HG03045 (cell line): ENCODE data around the gene SLAIN2.
"Not testable (repeated sequence)": the region's sequence is repeated elsewhere in the genome, so short reads cannot be mapped to it uniquely, and the experiment has no call there.

ENCODE experiments used
- ATAC-seq: cut with Tn5 transposase; IDR thresholded peaks from one replicate; pipeline ENCODE4 v1.9.1; 2021; ENCODE audit warnings: mild to moderate bottlenecking, moderate library complexity; ENCODE audit not compliant: unreplicated experiment

Gene SLAIN2

DNA sequence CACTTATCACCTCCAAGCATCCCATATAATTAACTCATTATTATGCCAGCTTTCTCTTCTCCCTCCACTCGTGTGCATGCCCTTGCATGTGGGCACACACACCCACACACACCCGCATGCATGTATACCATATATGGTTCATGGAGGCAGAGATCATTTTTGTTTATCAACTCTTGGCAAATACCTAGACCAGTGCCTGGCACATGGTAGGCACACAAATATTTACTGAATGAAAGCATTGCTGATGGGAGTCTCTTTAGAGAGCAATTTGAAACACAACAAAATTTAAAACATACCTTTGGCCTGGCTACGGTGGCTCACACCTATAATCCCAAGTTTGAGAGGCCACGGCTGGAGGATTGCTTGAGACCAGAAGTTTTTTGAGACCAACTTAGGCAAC lies 90.7 kb downstream of the SLAIN2 start:
- no peak for ATAC-seq

DNA sequence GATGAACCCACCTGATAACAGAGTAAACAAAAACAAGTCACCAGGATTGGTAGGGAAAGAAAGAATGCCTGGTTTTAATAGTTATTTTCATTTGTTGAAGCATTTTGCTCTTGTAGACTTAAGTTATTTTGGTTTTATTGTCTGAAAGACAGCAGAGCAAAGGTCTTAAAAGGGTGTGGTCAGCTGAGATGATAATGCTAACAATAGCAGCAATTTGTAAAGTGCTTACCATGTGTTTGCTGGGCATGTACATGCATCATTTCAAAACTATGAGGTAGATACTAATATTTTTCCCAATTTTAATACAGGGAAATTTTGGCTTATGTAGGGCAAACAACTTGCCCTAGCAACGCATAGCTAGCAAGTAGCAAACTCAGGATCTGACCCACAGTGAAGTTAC lies 95.0 kb downstream of the SLAIN2 start:
- no peak for ATAC-seq

DNA sequence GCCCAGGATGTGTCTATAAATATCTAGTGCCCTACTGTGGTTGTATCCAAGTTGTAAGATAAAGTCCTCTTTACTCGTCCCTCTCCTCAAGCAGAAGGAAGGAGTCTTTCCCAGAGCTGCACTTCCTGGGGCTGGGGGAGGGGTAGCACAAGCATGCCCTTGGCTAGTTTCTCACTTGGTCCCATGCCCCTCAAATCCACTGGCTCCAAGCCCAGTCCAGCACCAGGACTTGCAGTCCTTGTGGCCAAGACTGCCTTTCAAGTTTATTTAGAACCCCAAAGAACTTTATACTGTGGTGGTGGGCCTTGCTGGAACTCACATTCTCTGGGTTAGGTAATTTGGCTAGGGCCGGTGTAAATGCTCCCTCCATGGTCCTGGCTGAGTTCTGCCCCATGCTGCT lies 98.7 kb downstream of the SLAIN2 start:
- no peak for ATAC-seq

DNA sequence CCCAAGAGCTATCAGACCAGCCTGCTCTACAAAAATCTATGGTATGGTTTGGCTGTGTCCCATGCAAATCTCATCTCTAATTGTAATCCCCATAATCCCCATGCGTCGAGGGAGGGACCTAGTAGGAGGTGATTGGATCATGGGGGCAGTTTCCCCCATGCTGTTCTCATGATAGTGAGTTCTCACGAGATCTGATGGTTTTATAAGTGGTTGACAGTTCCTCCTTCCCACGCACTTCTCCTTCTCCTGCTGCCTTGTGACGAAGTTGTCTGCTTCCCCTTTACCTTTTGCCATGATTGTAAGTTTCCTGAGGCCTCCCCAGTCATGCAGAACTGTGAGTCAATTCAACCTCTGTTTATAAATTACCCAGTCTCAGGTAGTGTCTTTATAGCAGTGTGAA lies 99.6 kb downstream of the SLAIN2 start:
- ATAC-seq: not testable (repeated sequence)

GRCh38 chr4:48445704-48446103 lies 104.4 kb downstream of the SLAIN2 start:
- no peak for ATAC-seq

GRCh38 chr4:48446642-48447041 lies 105.3 kb downstream of the SLAIN2 start:
- ATAC-seq: no peak

GRCh38 chr4:48449151-48449550 lies 107.8 kb downstream of the SLAIN2 start:
- ATAC-seq: no peak

DNA sequence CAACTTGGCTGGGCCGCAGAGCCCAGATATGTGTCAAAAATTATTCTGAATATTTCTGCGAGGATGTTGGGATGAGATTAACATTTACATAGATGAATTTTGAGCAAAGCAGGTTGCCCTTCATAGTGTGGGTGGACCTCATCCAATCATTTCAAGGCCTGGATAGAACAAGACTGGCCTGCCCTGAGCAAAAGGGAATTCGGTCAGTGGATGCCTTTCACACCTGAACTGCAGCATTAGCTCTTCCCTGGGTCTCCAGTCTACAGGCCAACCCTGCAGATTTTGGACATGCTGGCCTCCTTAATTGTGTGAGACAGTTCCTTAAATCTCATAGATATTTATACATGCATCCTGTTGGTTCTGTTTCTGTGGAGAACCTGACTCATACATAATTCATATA lies 109.4 kb downstream of the SLAIN2 start:
- no peak for ATAC-seq

GRCh38 chr4:48451656-48452055 lies 110.3 kb downstream of the SLAIN2 start:
- not testable (repeated sequence) for ATAC-seq

- no peak for ATAC-seq
Observed at GRCh38 chr4:48454591-48454990, 113.3 kb downstream of the SLAIN2 start.

DNA sequence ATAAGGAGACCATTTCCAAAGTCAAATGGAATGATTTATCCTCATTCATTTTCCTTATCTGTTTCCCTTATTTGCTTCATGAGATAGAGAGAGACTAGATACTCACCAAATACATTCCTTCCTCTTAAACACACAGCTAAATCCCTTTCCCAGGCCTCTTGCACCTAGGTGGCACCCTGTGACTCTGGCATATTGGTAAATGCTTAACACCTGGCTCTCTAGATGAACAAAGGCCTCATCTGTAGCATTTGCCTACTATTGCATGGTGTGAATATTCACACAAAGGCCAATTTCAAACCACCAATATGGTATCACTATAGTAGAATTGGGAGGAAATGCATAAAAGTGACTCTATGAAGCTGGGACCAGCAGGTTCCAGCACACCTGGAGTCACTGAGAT lies 119.7 kb downstream of the SLAIN2 start:
- ATAC-seq: no peak

DNA sequence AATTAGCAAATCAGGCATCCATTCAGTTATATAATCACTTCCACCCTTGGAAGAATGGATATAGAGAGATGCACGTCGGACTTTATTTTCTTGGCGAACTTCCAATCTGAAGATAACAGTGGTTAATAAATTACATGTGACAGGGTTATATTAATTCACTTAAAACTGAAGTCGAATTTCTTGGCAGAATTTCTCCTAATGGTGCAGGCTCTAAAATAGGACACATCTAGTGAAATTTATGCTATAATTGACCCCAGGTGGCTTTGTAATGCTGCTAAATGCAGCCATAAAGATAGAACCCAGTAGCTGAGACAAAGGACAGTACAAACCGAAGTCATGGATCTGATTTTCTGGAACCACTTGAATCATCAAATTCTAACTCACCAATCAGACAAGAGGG lies 121.0 kb downstream of the SLAIN2 start:
- no peak for ATAC-seq

DNA sequence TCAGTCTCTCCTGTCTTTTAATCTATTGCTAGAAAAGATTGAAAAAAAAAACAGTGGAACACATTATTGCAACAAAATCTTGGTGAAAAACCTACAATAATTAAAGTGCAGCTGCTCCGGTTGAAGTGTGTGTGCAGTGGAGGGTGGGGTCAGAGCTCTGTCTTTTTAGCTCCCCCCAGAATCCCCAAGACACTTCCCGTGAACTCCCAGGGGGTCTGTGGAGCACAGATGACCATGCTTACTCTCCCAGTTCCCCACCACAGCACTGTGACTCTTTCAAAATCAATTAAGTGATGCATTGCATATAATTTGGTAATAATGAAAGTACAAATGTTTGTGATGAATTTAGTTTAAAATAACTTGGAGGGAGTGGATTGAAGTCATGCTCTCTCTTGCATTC lies 126.1 kb downstream of the SLAIN2 start:
- ATAC-seq: no peak

DNA sequence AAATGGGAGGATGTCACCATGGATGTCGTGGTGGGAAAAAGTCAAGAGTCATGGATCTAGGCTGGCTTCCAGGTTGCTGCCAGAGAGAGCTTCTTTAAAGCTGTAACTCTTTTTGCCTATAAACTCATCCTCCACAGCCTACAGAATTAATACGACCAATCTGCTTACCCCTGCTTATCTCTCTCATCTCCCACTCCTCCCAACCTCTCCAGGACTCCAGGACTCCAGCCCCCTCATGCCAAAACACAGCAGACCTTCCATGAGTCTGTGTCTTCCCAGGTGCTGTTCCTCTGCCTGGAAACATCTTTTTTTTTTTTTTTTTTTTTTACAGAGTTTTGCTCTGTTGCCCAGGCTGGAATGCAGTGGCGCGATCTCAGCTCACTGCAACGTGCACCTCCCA lies 126.6 kb downstream of the SLAIN2 start:
- ATAC-seq: no peak

DNA sequence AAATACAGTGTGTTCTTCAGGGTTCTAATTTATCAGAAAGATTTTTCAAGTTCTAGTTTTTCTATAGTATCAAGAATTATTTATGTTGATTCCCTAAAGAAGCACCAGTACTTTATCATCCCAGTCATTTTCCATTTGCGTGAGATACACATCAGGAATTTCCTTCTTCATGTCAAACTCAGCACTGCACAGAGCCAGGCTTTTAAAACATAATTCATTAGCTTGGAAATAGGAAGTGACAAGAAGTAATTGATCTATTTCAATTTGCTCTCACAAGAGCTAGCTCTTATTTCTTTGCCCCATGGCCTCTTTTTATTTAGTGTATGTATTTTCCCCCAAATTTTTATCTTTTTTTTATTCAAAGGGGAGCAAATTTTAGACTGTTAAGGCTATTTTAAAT lies 128.8 kb downstream of the SLAIN2 start:
- no peak for ATAC-seq

DNA sequence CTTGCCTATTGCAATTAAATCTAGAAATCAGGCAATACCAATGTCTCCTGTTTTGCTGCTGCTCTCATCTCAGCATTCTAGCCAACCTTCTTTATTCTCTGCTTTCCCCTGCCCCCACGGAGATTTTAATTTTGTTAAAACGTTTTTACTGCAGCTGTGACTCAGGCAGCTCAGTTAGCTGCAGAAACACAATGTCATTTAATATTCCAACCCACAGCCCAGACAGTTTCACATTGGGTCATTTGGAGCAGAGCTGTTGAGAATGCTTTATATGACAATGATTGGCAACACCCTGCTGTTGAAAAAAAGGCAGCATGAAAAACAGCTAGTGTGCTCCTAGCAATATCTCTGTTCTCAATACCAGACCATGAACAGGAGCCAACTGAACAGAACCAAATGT lies 129.2 kb downstream of the SLAIN2 start:
- ATAC-seq: no peak

DNA sequence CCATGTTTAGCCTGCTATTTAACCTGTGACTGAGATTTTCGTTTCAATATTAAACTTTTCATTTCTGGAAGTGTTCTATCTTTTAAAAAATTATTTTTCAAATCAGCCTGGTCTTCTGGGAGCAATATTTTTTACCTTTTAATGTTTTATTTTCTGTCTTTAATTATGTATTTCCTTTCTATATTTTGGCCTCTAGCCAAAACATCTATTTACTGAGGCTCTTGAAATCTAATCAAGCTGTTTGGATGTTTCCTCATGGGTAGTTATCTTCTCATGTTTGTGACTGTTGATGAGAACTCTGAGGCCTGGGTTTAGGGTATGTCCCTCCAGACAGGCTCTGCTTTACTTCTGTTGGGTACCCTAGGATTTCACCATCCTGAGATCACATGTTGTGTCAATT lies 131.5 kb downstream of the SLAIN2 start:
- ATAC-seq: no peak

GRCh38 chr4:48475770-48476169 lies 134.4 kb downstream of the SLAIN2 start:
- ATAC-seq: no peak
